SK-N-SH (cell line): Measurements from ENCODE around the gene CYTH3. TPM values are rescaled to one million over a fixed set of nuclear protein-coding genes. Genes with fewer than 3 reads are reported as not detected.

ENCODE experiments used
- CTCF ChIA-PET: fragments of 300-600, 350-600 bp; formaldehyde crosslinking; extraction: SDS; loops from one replicate; lab custom pipeline; 2021; lab: Yijun Ruan, JAX
- POLR2A ChIA-PET: fragments of 350-600 bp; sonication (Branson Sonifier 250); formaldehyde crosslinking; extraction: SDS; loops from one replicate; lab custom pipeline; 2020; ENCODE audit warnings: antibody characterized with exemption, inconsistent platforms; lab: Yijun Ruan, JAX
- DNase-seq: peaks from one replicate; pipeline ENCODE4 v3.0.0; 2012
- H2AFZ ChIP-seq: fragments of 200-600 bp; sonication (generic); 2 replicates; pipeline ENCODE4 v1.8.1; 2016; ENCODE audit warnings: antibody characterized with exemption, mild to moderate bottlenecking, low read depth
- H3F3A ChIP-seq: fragments of 200-600 bp; sonication (generic); replicated peaks from 2 replicates; pipeline ENCODE3; 2016; ENCODE audit warnings: antibody characterized with exemption, mild to moderate bottlenecking; ENCODE audit not compliant: insufficient read depth
- H3K27ac ChIP-seq, 2 experiments: fragments of 200-500 bp in 1 of 2; fragments of 200-600 bp in 1 of 2; sonication (Bioruptor generic) in 1 of 2; sonication (generic), shearing (Covaris generic) in 1 of 2; 2 replicates each; pipeline versions ENCODE4 v1.5.1 to v1.6.1; 2014 to 2016; ENCODE audit warnings: low read depth in 2 of 2, inconsistent platforms in 1 of 2, low read length in 1 of 2, mild to moderate bottlenecking in 1 of 2, mixed read lengths in 1 of 2
- H3K27me3 ChIP-seq: fragments of 200-600 bp; sonication (generic), shearing (Covaris generic); 2 replicates; pipeline ENCODE4 v1.6.1; 2016; ENCODE audit warnings: mixed run types; ENCODE audit not compliant: insufficient read depth
- H3K36me3 ChIP-seq, 2 experiments: fragments of 200-500 bp in 1 of 2; fragments of 200-600 bp in 1 of 2; sonication (Bioruptor generic) in 1 of 2; sonication (generic) in 1 of 2; replicated peaks in 1 of 2; 2 replicates each; pipeline versions ENCODE3 to v1.5.1; 2014 to 2016; ENCODE audit warnings: low read length in 1 of 2, mild to moderate bottlenecking in 1 of 2; ENCODE audit not compliant: insufficient read depth in 2 of 2, control insufficient read depth in 1 of 2
- H3K4me1 ChIP-seq, 2 experiments: fragments of 200-500 bp in 1 of 2; fragments of 200-600 bp in 1 of 2; sonication (Bioruptor generic) in 1 of 2; sonication (generic), shearing (Covaris generic) in 1 of 2; 2 replicates each; pipeline versions ENCODE4 v1.5.1 to v1.6.1; 2014 to 2016; ENCODE audit warnings: low read depth in 1 of 2, low read length in 1 of 2, mixed run types in 1 of 2; ENCODE audit not compliant: insufficient read depth in 2 of 2, control insufficient read depth in 1 of 2
- H3K4me2 ChIP-seq: fragments of 200-600 bp; sonication (generic), shearing (Covaris generic); 2 replicates; pipeline ENCODE4 v1.6.1; 2017; ENCODE audit warnings: mixed run types
- H3K4me3 ChIP-seq, 2 experiments: fragments of 200-500 bp in 1 of 2; fragments of 200-600 bp in 1 of 2; sonication (Bioruptor generic) in 1 of 2; sonication (generic), shearing (Covaris generic) in 1 of 2; 2 replicates each; pipeline versions ENCODE4 v1.5.1 to v1.8.1; 2014 to 2016; ENCODE audit warnings: low read depth in 2 of 2, inconsistent platforms in 1 of 2, low read length in 1 of 2, mild to moderate bottlenecking in 1 of 2, mixed read lengths in 1 of 2, moderate library complexity in 1 of 2
- H3K79me2 ChIP-seq: fragments of 200-600 bp; sonication (generic); 2 replicates; pipeline ENCODE4 v1.8.1; 2017; ENCODE audit warnings: mild to moderate bottlenecking; ENCODE audit not compliant: insufficient read depth
- H3K9ac ChIP-seq: fragments of 200-600 bp; sonication (generic); 2 replicates; pipeline ENCODE4 v1.6.1; 2017; ENCODE audit warnings: mixed run types
- H3K9me2 ChIP-seq: fragments of 200-600 bp; sonication (generic); 2 replicates; pipeline ENCODE4 v1.6.1; 2017; ENCODE audit warnings: mixed run types
- H3K9me3 ChIP-seq: fragments of 200-600 bp; sonication (generic); 2 replicates; pipeline ENCODE4 v1.6.1; 2017; ENCODE audit warnings: mixed run types, mild to moderate bottlenecking, moderate library complexity
- H4K20me1 ChIP-seq: fragments of 200-600 bp; sonication (generic); 2 replicates; pipeline ENCODE4 v1.6.1; 2017; ENCODE audit warnings: mild to moderate bottlenecking, mixed run types; ENCODE audit not compliant: insufficient read depth
- CHD2 ChIP-seq: fragments of 150-350 bp; IDR thresholded peaks from 2 replicates; pipeline ENCODE4 v1.6.1; 2018; ENCODE audit warnings: low read length; ENCODE audit not compliant: partially characterized antibody
- CTCF ChIP-seq: fragments of 200-600 bp; sonication (generic); IDR thresholded peaks from 2 replicates; pipeline ENCODE4 v1.6.1; 2017; ENCODE audit warnings: antibody characterized with exemption, mild to moderate bottlenecking, moderate library complexity
- FOSL2 ChIP-seq: IDR thresholded peaks from 2 replicates; pipeline ENCODE4 v1.4.0; 2012; ENCODE audit warnings: low read depth, mild to moderate bottlenecking, moderate library complexity, borderline replicate concordance
- FOXM1 ChIP-seq: IDR thresholded peaks from 2 replicates; pipeline ENCODE4 v1.4.0; 2012; ENCODE audit warnings: low read depth, mild to moderate bottlenecking
- GABPA ChIP-seq: IDR thresholded peaks from 2 replicates; pipeline ENCODE4 v1.4.0; 2012; ENCODE audit warnings: low read depth, mild to moderate bottlenecking
- IRF3 ChIP-seq: fragments of 150-350 bp; IDR thresholded peaks from 2 replicates; pipeline ENCODE4 v1.6.1; 2016; ENCODE audit warnings: mild to moderate bottlenecking, low read depth, low read length
- MAX ChIP-seq: IDR thresholded peaks from 2 replicates; pipeline ENCODE4 v1.4.0; 2012; ENCODE audit warnings: low read depth
- MEF2A ChIP-seq: IDR thresholded peaks from 2 replicates; pipeline ENCODE4 v1.4.0; 2012; ENCODE audit warnings: low read depth, borderline replicate concordance
- NRF1 ChIP-seq: IDR thresholded peaks from 2 replicates; pipeline ENCODE4 v1.6.1; 2012; ENCODE audit warnings: low read depth, mild to moderate bottlenecking, low read length
- PBX3 ChIP-seq: IDR thresholded peaks from 2 replicates; pipeline ENCODE4; 2012
- RAD21 ChIP-seq: IDR thresholded peaks from 2 replicates; pipeline ENCODE4 v1.6.1; 2012; ENCODE audit warnings: mild to moderate bottlenecking, low read length
- REST ChIP-seq: IDR thresholded peaks from 2 replicates; pipeline ENCODE4 v1.6.1; 2012; ENCODE audit warnings: mild to moderate bottlenecking, low read depth, low read length, moderate library complexity
- RFX5 ChIP-seq: IDR thresholded peaks from 2 replicates; pipeline ENCODE4 v1.6.1; 2012; ENCODE audit warnings: mild to moderate bottlenecking, improper control_type of control experiment, low read length
- RXRA ChIP-seq: IDR thresholded peaks from 2 replicates; pipeline ENCODE4 v1.4.0; 2012; ENCODE audit warnings: low read depth, mild to moderate bottlenecking, borderline replicate concordance
- TAF1 ChIP-seq: IDR thresholded peaks from 2 replicates; pipeline ENCODE4 v1.6.1; 2012; ENCODE audit warnings: low read depth, mild to moderate bottlenecking, low read length, moderate library complexity, borderline replicate concordance
- USF1 ChIP-seq: IDR thresholded peaks from 2 replicates; pipeline ENCODE4 v1.4.0; 2012; ENCODE audit warnings: low read depth, borderline replicate concordance
- YY1 ChIP-seq: IDR thresholded peaks from 2 replicates; pipeline ENCODE4 v1.4.0; 2012; ENCODE audit warnings: low read depth, mild to moderate bottlenecking
- ZBTB33 ChIP-seq: IDR thresholded peaks from 2 replicates; pipeline ENCODE4 v1.4.0; 2012; ENCODE audit warnings: low read depth, borderline replicate concordance
- WGBS: methylation state at CpG from one replicate; pipeline ENCODE4 v1.1.6; 2017; ENCODE audit warnings: low lambda C conversion rate; 5-methylcytosine and 5-hydroxymethylcytosine counted together
- polyA plus RNA-seq, 3 experiments: library from polyadenylated mRNA; depleted of rRNA; stranded (reverse); fragments of >200 nt; gene quantifications; 2 replicates each; pipeline ENCODE4 v1.2.3, GENCODE V29; 2012

CYTH3 gene
- polyA plus RNA-seq, 1 of the 3 experiments (the other 2 are of a cell fraction): 55.1 TPM

- 84% methylated on average over 8 of the region's 8 CpGs for WGBS
- H2AFZ ChIP-seq: 0 out of 2 replicates have a peak overlapping the region, but pooled peaks have one; percentile 7
- no peaks in the 10 kb centered on the region for H3K79me2 ChIP-seq
- H3K9me3 ChIP-seq: no peaks in the 10 kb centered on the region
- ChIA-PET CTCF (interaction anchor here (0.9 kb wide), 1 partner anchor 26 kb away, joined by 3 read pairs; no protein-coding TSS in a partner anchor), POLR2A (no interaction called here)
- DNase-seq: no peak
- peaks cover 19% of the 10 kb centered on the region for H3F3A ChIP-seq
- H3K4me3 ChIP-seq: no peak overlapping the region
- H3K27me3 ChIP-seq: no peaks in the 10 kb centered on the region
- no peak overlapping the region for H3K9ac ChIP-seq
- H3K36me3 ChIP-seq: no peaks in the 10 kb centered on the region
- H3K4me2 ChIP-seq: no peak overlapping the region
- no peak overlapping the region for H3K27ac ChIP-seq
- H3K9me2 ChIP-seq: no peaks in the 10 kb centered on the region
- H4K20me1 ChIP-seq: no peaks in the 10 kb centered on the region
- TF ChIP-seq MEF2A: no peak
- no peak for TF ChIP-seq FOXM1
- no peak for TF ChIP-seq REST
- TF ChIP-seq USF1: no peak
- no peak for TF ChIP-seq RFX5
- no peak for TF ChIP-seq FOSL2
- TF ChIP-seq CHD2: no peak
- no peak for TF ChIP-seq GABPA
- TF ChIP-seq CTCF: no peak
- TF ChIP-seq IRF3: no peak
- no peak for TF ChIP-seq ZBTB33
- no peak for TF ChIP-seq NRF1
- no peak for TF ChIP-seq YY1
- TF ChIP-seq MAX: no peak
- TF ChIP-seq RXRA: no peak
- no peak for TF ChIP-seq PBX3
- no peak for TF ChIP-seq TAF1
- no peak for TF ChIP-seq RAD21
- peaks cover 0 to 4% of the 10 kb centered on the region in 2 experiments; a peak in 2 of 4 replicates for H3K4me1 ChIP-seq
Measured at GRCh38 chr7:6286486-6286885, 14.1 kb upstream of the CYTH3 start.
